ENCODE measurements around the gene ADAMTS3. TPM values are rescaled to one million over a fixed set of nuclear protein-coding genes. Genes with fewer than 3 reads are reported as not detected.

Gene ADAMTS3
- total and polyA plus RNA-seq, 5 donors from 2014 or later = 0.34 TPM; not detected in 4

DNA sequence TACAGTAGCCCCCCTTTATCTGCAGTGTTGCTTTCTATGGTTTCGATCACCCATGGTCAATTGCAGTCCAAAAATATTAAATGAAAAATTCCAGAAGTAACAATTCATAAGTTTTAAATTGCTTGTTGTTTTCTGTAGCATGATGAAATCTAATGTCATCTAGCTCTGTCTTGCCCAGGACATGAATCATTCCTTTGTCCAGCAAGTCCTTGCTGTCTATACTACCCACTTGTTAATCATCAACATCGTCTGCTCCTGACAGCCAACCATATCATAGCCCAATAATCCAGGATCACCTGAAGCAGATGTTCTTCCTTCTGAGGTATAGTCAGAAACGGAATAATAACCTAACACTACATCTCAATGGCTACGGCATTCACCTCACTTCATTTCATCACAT is 79.8 kb downstream of the ADAMTS3 start:
- Histone ChIP-seq H3K9me3 (ENCODE audit: control insufficient read depth in 2 of 2, low read length in 2 of 2) (peaks cover 0 to 5% of the 10 kb centered on the region in 2 experiments), H3K27me3 (ENCODE audit: control insufficient read depth, insufficient read depth, low read length) (no peaks in the 10 kb centered on the region), H3K4me1 (ENCODE audit: control insufficient read depth, insufficient read depth, low read length, poor library complexity, severe bottlenecking) (no peaks in the 10 kb centered on the region), H3K27ac (ENCODE audit: insufficient read depth, low read length, poor library complexity, severe bottlenecking) (no peak overlapping the region), H3K4me3 (ENCODE audit: low read depth, low read length) (no peak overlapping the region), H3K36me3 (ENCODE audit: control insufficient read depth, insufficient read depth, low read length) (no peaks in the 10 kb centered on the region)
- DNase-seq (no peak), ATAC-seq (ENCODE audit: low read depth in 2 of 2) (no peak)
- no peaks in the 10 kb centered on the region for H3K36me3 Mint-ChIP-seq
- no peaks in the 10 kb centered on the region for H3K4me1 Mint-ChIP-seq
- no peak overlapping the region for H3K4me3 Mint-ChIP-seq
- no peak overlapping the region for H3K27ac Mint-ChIP-seq
- H3K27me3 Mint-ChIP-seq = no peaks in the 10 kb centered on the region
- H3K9me3 Mint-ChIP-seq = peaks cover 0 to 6% (median 2%) of the 10 kb centered on the region in 7 donors

DNA sequence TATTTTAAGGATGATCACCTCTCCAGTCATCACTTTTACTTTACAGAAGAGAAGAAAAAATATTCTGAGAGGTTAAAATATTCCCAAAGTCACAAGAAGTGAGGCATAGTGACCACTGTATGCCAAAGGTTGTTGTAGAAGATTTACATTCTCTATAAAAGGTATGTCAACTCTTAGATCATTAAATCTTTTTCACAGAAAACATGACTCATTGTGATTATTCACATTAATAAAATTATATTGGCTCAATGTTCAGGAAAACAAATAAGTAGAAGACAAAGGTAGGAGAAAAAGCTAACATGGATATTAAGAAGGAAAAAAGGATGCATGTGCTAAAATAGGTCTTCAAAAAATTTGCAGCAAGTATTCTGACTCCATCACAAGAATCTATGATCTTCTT is 82.0 kb downstream of the ADAMTS3 start:
- H3K27ac Mint-ChIP-seq = no peak overlapping the region
- no peak overlapping the region for H3K4me3 Mint-ChIP-seq
- Histone ChIP-seq H3K4me3 (ENCODE audit: low read depth, low read length) (no peak overlapping the region), H3K9me3 (ENCODE audit: control insufficient read depth in 2 of 2, low read length in 2 of 2) (no peaks in the 10 kb centered on the region), H3K4me1 (ENCODE audit: control insufficient read depth, insufficient read depth, low read length, poor library complexity, severe bottlenecking) (no peaks in the 10 kb centered on the region), H3K27me3 (ENCODE audit: control insufficient read depth, insufficient read depth, low read length) (no peaks in the 10 kb centered on the region), H3K27ac (ENCODE audit: insufficient read depth, low read length, poor library complexity, severe bottlenecking) (no peak overlapping the region), H3K36me3 (ENCODE audit: control insufficient read depth, insufficient read depth, low read length) (no peaks in the 10 kb centered on the region)
- H3K9me3 Mint-ChIP-seq = peaks cover 0 to 4% (median 0%) of the 10 kb centered on the region in 7 donors
- no peaks in the 10 kb centered on the region for H3K27me3 Mint-ChIP-seq
- H3K4me1 Mint-ChIP-seq = no peaks in the 10 kb centered on the region
- no peak for ATAC-seq (ENCODE audit: low read depth in 2 of 2)
- DNase-seq = no peak
- no peaks in the 10 kb centered on the region for H3K36me3 Mint-ChIP-seq

DNA sequence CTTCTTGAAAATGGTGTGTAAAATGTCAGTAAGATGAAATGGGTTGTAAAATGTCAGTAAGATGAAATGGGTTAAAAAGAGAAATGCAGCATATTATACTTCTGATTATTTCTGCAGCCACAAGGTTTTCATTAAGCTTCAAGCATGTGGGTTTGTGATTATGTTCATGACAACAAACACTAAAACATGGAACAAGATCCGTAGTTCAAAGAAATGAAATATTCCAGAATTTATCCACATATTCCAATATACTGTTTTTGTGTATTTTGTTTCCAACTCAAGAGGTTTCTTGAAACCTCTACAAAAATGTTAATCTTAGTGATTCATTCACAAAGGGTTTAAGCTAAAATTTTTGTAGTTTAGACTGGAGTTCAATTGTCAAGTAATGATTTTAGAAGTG is 84.0 kb downstream of the ADAMTS3 start:
- no peak overlapping the region for H3K4me3 ChIP-seq (ENCODE audit: low read depth, low read length)
- H3K36me3 ChIP-seq (ENCODE audit: control insufficient read depth, insufficient read depth, low read length) = no peaks in the 10 kb centered on the region
- no peaks in the 10 kb centered on the region for H3K36me3 Mint-ChIP-seq
- no peaks in the 10 kb centered on the region for H3K27me3 Mint-ChIP-seq
- H3K4me3 Mint-ChIP-seq = no peak overlapping the region
- peaks cover 0 to 4% (median 0%) of the 10 kb centered on the region in 7 donors for H3K9me3 Mint-ChIP-seq
- H3K27ac ChIP-seq (ENCODE audit: insufficient read depth, low read length, poor library complexity, severe bottlenecking) = no peak overlapping the region
- no peaks in the 10 kb centered on the region for H3K4me1 Mint-ChIP-seq
- no peaks in the 10 kb centered on the region for H3K4me1 ChIP-seq (ENCODE audit: control insufficient read depth, insufficient read depth, low read length, poor library complexity, severe bottlenecking)
- no peak overlapping the region for H3K27ac Mint-ChIP-seq
- H3K9me3 ChIP-seq (ENCODE audit: control insufficient read depth in 2 of 2, low read length in 2 of 2) = no peaks in the 10 kb centered on the region
- ATAC-seq (ENCODE audit: low read depth in 2 of 2) = no peak
- DNase-seq = no peak
- H3K27me3 ChIP-seq (ENCODE audit: control insufficient read depth, insufficient read depth, low read length) = no peaks in the 10 kb centered on the region

DNA sequence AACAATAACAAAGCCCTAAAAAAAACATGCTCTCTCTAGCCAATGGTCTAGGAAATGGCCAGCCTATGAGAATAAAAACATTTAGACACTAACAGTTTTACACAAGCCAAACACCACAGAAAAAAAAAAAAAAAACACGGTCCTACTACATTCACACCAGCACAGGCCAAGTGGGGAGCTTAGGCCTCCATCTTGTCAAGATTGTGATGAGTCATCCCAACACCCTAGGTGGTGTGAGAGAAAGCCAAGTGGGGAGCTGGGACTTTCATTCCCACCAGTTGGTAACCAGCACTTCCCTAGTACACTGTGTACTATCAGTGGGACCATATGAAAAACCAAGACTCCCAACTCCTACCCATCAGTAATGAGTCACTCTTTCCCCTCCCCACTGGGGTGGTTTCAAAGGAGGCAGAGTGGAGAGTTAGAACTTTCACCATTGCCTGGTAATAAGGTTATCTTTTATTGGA is 95.6 kb downstream of the ADAMTS3 start:
- no peaks in the 10 kb centered on the region for H3K27me3 ChIP-seq (ENCODE audit: control insufficient read depth, insufficient read depth, low read length)
- no peaks in the 10 kb centered on the region for H3K27me3 Mint-ChIP-seq
- H3K4me1 ChIP-seq (ENCODE audit: control insufficient read depth, insufficient read depth, low read length, poor library complexity, severe bottlenecking) = no peaks in the 10 kb centered on the region
- no peak overlapping the region for H3K4me3 ChIP-seq (ENCODE audit: low read depth, low read length)
- no peak for DNase-seq
- ATAC-seq (ENCODE audit: low read depth in 2 of 2) = no peak
- peaks cover 0 to 6% (median 2%) of the 10 kb centered on the region in 7 donors for H3K9me3 Mint-ChIP-seq
- H3K27ac Mint-ChIP-seq = no peak overlapping the region
- no peaks in the 10 kb centered on the region for H3K36me3 ChIP-seq (ENCODE audit: control insufficient read depth, insufficient read depth, low read length)
- no peaks in the 10 kb centered on the region for H3K4me1 Mint-ChIP-seq
- H3K4me3 Mint-ChIP-seq = no peak overlapping the region
- H3K9me3 ChIP-seq (ENCODE audit: control insufficient read depth in 2 of 2, low read length in 2 of 2) = no peaks in the 10 kb centered on the region
- no peaks in the 10 kb centered on the region for H3K36me3 Mint-ChIP-seq
- H3K27ac ChIP-seq (ENCODE audit: insufficient read depth, low read length, poor library complexity, severe bottlenecking) = no peak overlapping the region

DNA sequence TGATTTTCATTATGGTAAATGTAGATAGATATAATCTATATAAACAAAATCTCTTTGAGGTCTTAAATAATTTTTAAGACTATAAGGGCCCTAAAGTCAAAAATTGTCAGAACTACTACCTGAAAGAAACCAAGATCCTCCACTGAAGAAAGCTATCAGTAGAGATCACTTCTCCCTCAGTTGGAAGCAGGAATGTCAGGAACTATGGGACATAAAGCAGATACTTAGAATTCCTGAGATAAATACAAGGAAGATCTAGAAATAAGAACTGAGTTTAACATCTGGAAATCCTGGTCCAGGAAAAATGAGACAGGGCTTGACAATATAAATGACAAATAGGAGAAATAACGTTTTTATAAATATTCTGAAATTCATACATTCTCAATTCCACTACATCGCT is 97.2 kb downstream of the ADAMTS3 start:
- peaks cover 0 to 9% (median 0%) of the 10 kb centered on the region in 7 donors for H3K9me3 Mint-ChIP-seq
- no peak for DNase-seq

DNA sequence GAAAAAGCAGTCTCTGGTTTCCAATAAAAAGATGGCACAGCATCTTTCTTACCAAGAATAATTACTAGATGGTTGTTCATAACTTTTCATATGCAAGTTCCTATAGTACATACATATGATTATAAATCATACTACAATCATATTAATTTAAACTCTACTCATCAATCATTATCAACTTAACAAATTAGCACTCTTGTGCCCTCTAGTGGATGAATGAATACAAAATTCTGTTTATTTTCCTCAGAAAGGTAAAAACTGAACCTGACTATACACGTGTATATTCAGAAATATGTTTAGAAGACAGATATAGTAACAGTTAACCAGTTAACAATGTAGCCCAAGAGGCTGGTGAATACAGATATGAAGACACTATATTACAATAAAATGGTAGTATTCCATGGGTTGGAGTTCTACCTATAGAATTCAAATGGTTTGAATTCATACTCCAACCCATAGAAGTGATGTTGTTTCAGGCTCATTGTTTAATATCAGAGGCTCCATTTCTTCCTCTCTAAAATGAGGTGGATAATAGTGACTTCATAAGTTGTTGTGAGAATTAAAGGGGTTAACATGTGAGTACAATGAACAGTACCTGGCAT is 100.0 kb downstream of the ADAMTS3 start:
- no peak overlapping the region for H3K27ac Mint-ChIP-seq
- no peaks in the 10 kb centered on the region for H3K4me1 Mint-ChIP-seq
- peak in 1 of 3 donors; percentile 23 for DNase-seq
- Histone ChIP-seq H3K36me3 (ENCODE audit: control insufficient read depth, insufficient read depth, low read length) (no peaks in the 10 kb centered on the region), H3K27ac (ENCODE audit: insufficient read depth, low read length, poor library complexity, severe bottlenecking) (no peak overlapping the region), H3K9me3 (ENCODE audit: control insufficient read depth in 2 of 2, low read length in 2 of 2) (no peaks in the 10 kb centered on the region), H3K4me3 (ENCODE audit: low read depth, low read length) (no peak overlapping the region), H3K27me3 (ENCODE audit: control insufficient read depth, insufficient read depth, low read length) (no peaks in the 10 kb centered on the region), H3K4me1 (ENCODE audit: control insufficient read depth, insufficient read depth, low read length, poor library complexity, severe bottlenecking) (no peaks in the 10 kb centered on the region)
- no peaks in the 10 kb centered on the region for H3K36me3 Mint-ChIP-seq
- peaks cover 0 to 9% (median 0%) of the 10 kb centered on the region in 7 donors for H3K9me3 Mint-ChIP-seq
- no peak for ATAC-seq (ENCODE audit: low read depth in 2 of 2)
- H3K4me3 Mint-ChIP-seq = no peak overlapping the region
- no peaks in the 10 kb centered on the region for H3K27me3 Mint-ChIP-seq

More for the DNA sequence above, 97.2 kb downstream of the ADAMTS3 start:
- ATAC-seq (ENCODE audit: low read depth in 2 of 2) = no peak
- Histone ChIP-seq H3K4me1 (ENCODE audit: control insufficient read depth, insufficient read depth, low read length, poor library complexity, severe bottlenecking) (no peaks in the 10 kb centered on the region), H3K4me3 (ENCODE audit: low read depth, low read length) (no peak overlapping the region), H3K9me3 (ENCODE audit: control insufficient read depth in 2 of 2, low read length in 2 of 2) (no peaks in the 10 kb centered on the region), H3K36me3 (ENCODE audit: control insufficient read depth, insufficient read depth, low read length) (no peaks in the 10 kb centered on the region), H3K27ac (ENCODE audit: insufficient read depth, low read length, poor library complexity, severe bottlenecking) (no peak overlapping the region), H3K27me3 (ENCODE audit: control insufficient read depth, insufficient read depth, low read length) (no peaks in the 10 kb centered on the region)
- no peaks in the 10 kb centered on the region for H3K4me1 Mint-ChIP-seq
- H3K4me3 Mint-ChIP-seq = no peak overlapping the region
- no peaks in the 10 kb centered on the region for H3K36me3 Mint-ChIP-seq
- H3K27me3 Mint-ChIP-seq = no peaks in the 10 kb centered on the region
- no peak overlapping the region for H3K27ac Mint-ChIP-seq

DNA sequence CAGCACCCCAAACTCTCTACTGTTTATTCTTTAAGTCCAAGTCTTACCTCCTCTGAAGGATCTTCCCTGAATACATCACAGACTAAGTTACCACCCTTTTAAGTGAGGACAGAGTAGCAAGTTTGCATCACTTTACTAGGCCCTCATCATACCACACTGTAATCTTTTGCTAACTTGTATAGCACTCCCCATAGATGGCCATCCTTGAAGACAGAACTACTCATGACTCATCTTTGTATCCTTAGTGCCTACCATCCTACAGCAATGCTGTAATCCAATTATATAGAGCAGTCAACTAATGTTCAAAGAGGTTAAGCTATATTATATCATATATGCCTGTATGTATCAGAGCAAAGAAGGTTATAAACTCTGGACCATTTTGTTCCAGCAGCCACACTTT is 101.4 kb downstream of the ADAMTS3 start:
- Mint-ChIP-seq H3K36me3 (no peaks in the 10 kb centered on the region), H3K27ac (no peak overlapping the region), H3K4me3 (no peak overlapping the region), H3K9me3 (peaks cover 0 to 3% (median 0%) of the 10 kb centered on the region in 7 donors), H3K4me1 (no peaks in the 10 kb centered on the region), H3K27me3 (no peaks in the 10 kb centered on the region)
- no peak overlapping the region for H3K4me3 ChIP-seq (ENCODE audit: low read depth, low read length)
- no peaks in the 10 kb centered on the region for H3K4me1 ChIP-seq (ENCODE audit: control insufficient read depth, insufficient read depth, low read length, poor library complexity, severe bottlenecking)
- no peak for ATAC-seq (ENCODE audit: low read depth in 2 of 2)
- DNase-seq = no peak
- H3K9me3 ChIP-seq (ENCODE audit: control insufficient read depth in 2 of 2, low read length in 2 of 2) = no peaks in the 10 kb centered on the region
- H3K36me3 ChIP-seq (ENCODE audit: control insufficient read depth, insufficient read depth, low read length) = no peaks in the 10 kb centered on the region
- H3K27me3 ChIP-seq (ENCODE audit: control insufficient read depth, insufficient read depth, low read length) = no peaks in the 10 kb centered on the region
- H3K27ac ChIP-seq (ENCODE audit: insufficient read depth, low read length, poor library complexity, severe bottlenecking) = no peak overlapping the region

DNA sequence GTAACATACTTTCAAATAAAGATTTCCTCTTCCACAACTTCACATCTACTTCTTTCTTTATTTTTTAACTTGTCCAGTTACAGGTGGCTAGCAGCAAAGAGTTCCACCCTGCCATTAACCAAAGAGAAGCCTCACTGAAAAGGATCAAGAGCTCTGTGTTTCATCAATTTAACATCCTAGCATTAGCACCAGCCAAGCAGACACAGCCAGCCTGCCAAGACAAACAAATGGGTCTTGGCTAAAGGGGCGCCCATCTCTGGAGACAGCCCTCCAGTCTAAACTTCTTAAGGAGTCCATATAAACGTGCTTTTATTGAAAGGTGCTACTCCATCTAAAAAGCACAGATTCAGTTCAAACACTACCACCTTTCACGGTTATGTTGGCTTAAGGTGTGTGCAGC is 105.3 kb downstream of the ADAMTS3 start:
- Histone ChIP-seq H3K4me1 (ENCODE audit: control insufficient read depth, insufficient read depth, low read length, poor library complexity, severe bottlenecking) (no peaks in the 10 kb centered on the region), H3K27ac (ENCODE audit: insufficient read depth, low read length, poor library complexity, severe bottlenecking) (no peak overlapping the region), H3K27me3 (ENCODE audit: control insufficient read depth, insufficient read depth, low read length) (no peaks in the 10 kb centered on the region), H3K9me3 (ENCODE audit: control insufficient read depth in 2 of 2, low read length in 2 of 2) (no peaks in the 10 kb centered on the region), H3K4me3 (ENCODE audit: low read depth, low read length) (no peak overlapping the region), H3K36me3 (ENCODE audit: control insufficient read depth, insufficient read depth, low read length) (no peaks in the 10 kb centered on the region)
- Mint-ChIP-seq H3K9me3 (peaks cover 0 to 3% (median 0%) of the 10 kb centered on the region in 7 donors), H3K27me3 (no peaks in the 10 kb centered on the region), H3K4me1 (no peaks in the 10 kb centered on the region), H3K4me3 (no peak overlapping the region), H3K36me3 (no peaks in the 10 kb centered on the region), H3K27ac (no peak overlapping the region)
- no peak for DNase-seq
- ATAC-seq (ENCODE audit: low read depth in 2 of 2) = no peak
